Activated naive CD4-positive, alpha-beta T cell treated with anti-CD3 and anti-CD28 coated beads, Interleukin-2, amount 50 U/mL, for 16 hours (primary cell): ENCODE measurements around the gene MAST2.

Source experiments
- DNase-seq: peaks from one replicate; pipeline ENCODE4 v3.0.0-alpha.2; 2020

Gene MAST2

GRCh38 chr1:46080257-46080656, 276.8 kb downstream of the MAST2 start:
- no peak for DNase-seq

GRCh38 chr1:46081206-46081605, 277.8 kb downstream of the MAST2 start:
- DNase-seq = no peak

- no peak for DNase-seq
These were observed 278.2 kb downstream of the MAST2 start for GRCh38 chr1:46081619-46082018.

- DNase-seq = no peak
These were observed 280.2 kb downstream of the MAST2 start for GRCh38 chr1:46083579-46083978.

- DNase-seq = no peak
These were observed 281.4 kb downstream of the MAST2 start for GRCh38 chr1:46084553-46085451.
